Liver (tissue), 9 donors: Measurements from ENCODE around the gene ITPK1. TPM values are rescaled to one million over a fixed set of nuclear protein-coding genes. Genes with fewer than 3 reads are reported as not detected.
"Not testable (repeated sequence)": the region's sequence is repeated elsewhere in the genome, so short reads cannot be mapped to it uniquely, and the experiment has no call there.

Source experiments
- DNase-seq: peaks from one replicate; pipeline ENCODE4 v3.0.0-alpha.2; 2017; ENCODE audit warnings: low spot score
- H3K27ac ChIP-seq, 2 donors: one replicate each; pipeline ENCODE4 v1.7.0; 2013; ENCODE audit warnings: inconsistent platforms in 2 of 2, low read length in 2 of 2, control low read depth in 1 of 2, low read depth in 1 of 2, mild to moderate bottlenecking in 1 of 2
- H3K27me3 ChIP-seq, 4 donors: one replicate each; pipeline versions ENCODE4 v1.6.1 to v1.7.0; 2013; ENCODE audit warnings: low read length in 3 of 4, inconsistent platforms in 1 of 4, mild to moderate bottlenecking in 1 of 4, moderate library complexity in 1 of 4; ENCODE audit not compliant: control insufficient read depth in 4 of 4, insufficient read depth in 4 of 4
- H3K36me3 ChIP-seq, 4 donors: one replicate each; pipeline versions ENCODE4 v1.6.1 to v1.7.0; 2013; ENCODE audit warnings: low read length in 3 of 4, mild to moderate bottlenecking in 3 of 4, low read depth in 1 of 4, moderate library complexity in 1 of 4; ENCODE audit not compliant: control insufficient read depth in 4 of 4, insufficient read depth in 3 of 4
- H3K4me1 ChIP-seq, 4 donors: one replicate each; pipeline versions ENCODE4 v1.6.1 to v1.7.0; 2013; ENCODE audit warnings: low read length in 3 of 4, mild to moderate bottlenecking in 3 of 4, moderate library complexity in 1 of 4; ENCODE audit not compliant: control insufficient read depth in 4 of 4, insufficient read depth in 4 of 4
- H3K4me3 ChIP-seq, 3 donors: one replicate each; pipeline versions ENCODE4 v1.6.1 to v1.7.0; 2013; ENCODE audit warnings: low read length in 3 of 3, control low read depth in 1 of 3, low read depth in 1 of 3, mild to moderate bottlenecking in 1 of 3
- H3K9ac ChIP-seq, 2 donors: one replicate each; pipeline ENCODE4 v1.7.0; 2013; ENCODE audit warnings: low read length in 2 of 2, mild to moderate bottlenecking in 2 of 2, moderate library complexity in 2 of 2, control low read depth in 1 of 2, low read depth in 1 of 2
- H3K9me3 ChIP-seq, 4 donors: one replicate each; pipeline versions ENCODE4 v1.6.1 to v1.7.0; 2013; ENCODE audit warnings: low read length in 3 of 4; ENCODE audit not compliant: control insufficient read depth in 4 of 4
- ATF3 ChIP-seq: IDR thresholded peaks from 2 replicates; pipeline ENCODE4 v1.6.1; 2016; ENCODE audit warnings: antibody characterized with exemption
- CTCF ChIP-seq: fragments of 150-350 bp; IDR thresholded peaks from 2 replicates; pipeline ENCODE4 v1.5.1; 2017; ENCODE audit warnings: improper control_type of control experiment, low read depth, low read length; ENCODE audit not compliant: missing input control
- EGR1 ChIP-seq, 2 donors: IDR thresholded peaks; 2 replicates each; pipeline ENCODE4 v1.6.1; 2016 to 2018; ENCODE audit warnings: antibody characterized with exemption in 2 of 2, low read depth in 2 of 2
- FOXA1 ChIP-seq: IDR thresholded peaks from 2 replicates; pipeline ENCODE4 v1.6.1; 2016; ENCODE audit warnings: antibody characterized with exemption
- FOXA2 ChIP-seq: IDR thresholded peaks from 2 replicates; pipeline ENCODE4 v1.6.1; 2016; ENCODE audit warnings: antibody characterized with exemption
- GABPA ChIP-seq, 2 donors: IDR thresholded peaks in 1 of 2; conservative IDR thresholded peaks in 1 of 2; 2 replicates each; pipeline ENCODE4 v1.6.1; 2016; ENCODE audit warnings: antibody characterized with exemption in 2 of 2, mild to moderate bottlenecking in 1 of 2, moderate library complexity in 1 of 2
- HNF4A ChIP-seq, 2 donors: conservative IDR thresholded peaks; 2 replicates each; pipeline ENCODE4 v1.6.1; 2016; ENCODE audit warnings: antibody characterized with exemption in 2 of 2, mild to moderate bottlenecking in 2 of 2
- HNF4G ChIP-seq: IDR thresholded peaks from 2 replicates; pipeline ENCODE4 v1.6.1; 2016; ENCODE audit warnings: antibody characterized with exemption
- JUND ChIP-seq, 2 donors: IDR thresholded peaks; 2 replicates each; pipeline ENCODE4 v1.6.1; 2016; ENCODE audit warnings: antibody characterized with exemption in 2 of 2
- MAX ChIP-seq: IDR thresholded peaks from 2 replicates; pipeline ENCODE4 v1.6.1; 2016; ENCODE audit warnings: antibody characterized with exemption
- NR2F2 ChIP-seq: IDR thresholded peaks from 2 replicates; pipeline ENCODE4 v1.6.1; 2016; ENCODE audit warnings: antibody characterized with exemption
- RAD21 ChIP-seq, 2 donors: IDR thresholded peaks; 2 replicates each; pipeline ENCODE4 v1.6.1; 2016; ENCODE audit warnings: antibody characterized with exemption in 2 of 2, mild to moderate bottlenecking in 2 of 2
- REST ChIP-seq: IDR thresholded peaks from 2 replicates; pipeline ENCODE4 v1.6.1; 2016; ENCODE audit warnings: antibody characterized with exemption, mild to moderate bottlenecking
- RXRA ChIP-seq, 2 donors: IDR thresholded peaks; 2 replicates each; pipeline ENCODE4 v1.6.1; 2017 to 2018; ENCODE audit warnings: antibody characterized with exemption in 2 of 2, mild to moderate bottlenecking in 1 of 2
- SP1 ChIP-seq: IDR thresholded peaks from 2 replicates; pipeline ENCODE4 v1.6.1; 2018; ENCODE audit warnings: antibody characterized with exemption, mild to moderate bottlenecking
- TAF1 ChIP-seq: conservative IDR thresholded peaks from 2 replicates; pipeline ENCODE4 v1.6.1; 2016; ENCODE audit warnings: antibody characterized with exemption, mild to moderate bottlenecking
- YY1 ChIP-seq: IDR thresholded peaks from 2 replicates; pipeline ENCODE4 v1.6.1; 2016; ENCODE audit warnings: antibody characterized with exemption, mild to moderate bottlenecking
- ZBTB33 ChIP-seq: IDR thresholded peaks from 2 replicates; pipeline ENCODE4 v1.6.1; 2016; ENCODE audit warnings: antibody characterized with exemption
- WGBS: extraction: QIAGEN DNeasy Blood & Tissue Kit; methylation state at CpG from one replicate; pipeline ENCODE4 v1.1.7; 2013; 5-methylcytosine and 5-hydroxymethylcytosine counted together
- polyA plus RNA-seq, 2 donors: library from polyadenylated mRNA; stranded (reverse) in 1 of 2; unstranded in 1 of 2; fragments of 200-250 nt in 1 of 2; fragments of >200 nt in 1 of 2; fragmentation: Nextera tagmentation in 1 of 2; extraction: Ambion mirVana in 1 of 2; gene quantifications; one replicate each; pipeline versions ENCODE4 v1.2.1 to v1.2.3, GENCODE V29; 2013 to 2015
- total RNA-seq, 2 donors: library from RNA; depleted of rRNA; stranded (reverse); fragments of >200 nt; gene quantifications; one replicate each; pipeline ENCODE4 v1.2.3, GENCODE V29; 2014
- donor health status: healthy.
- donor health status: healthy.
- donor health status: healthy.
- donor health status: healthy.
- donor health status: healthy.

The ITPK1 gene
- total and polyA plus RNA-seq, 4 donors = 9.0 to 41.2 (median 20.4) TPM

GRCh38 chr14:93132472-93133065 lies 16.8 kb upstream of the ITPK1 start:
- H3K27me3 ChIP-seq = no peaks in the 10 kb centered on the region
- no peaks in the 10 kb centered on the region for H3K36me3 ChIP-seq
- H3K4me1 ChIP-seq = peaks cover 9 to 55% (median 40%) of the 10 kb centered on the region in 4 donors
- no peak overlapping the region for H3K9ac ChIP-seq
- no peaks in the 10 kb centered on the region for H3K9me3 ChIP-seq
- TF ChIP-seq MAX (peak; percentile 40), CTCF (peak; percentile 63), FOXA2 (peak; percentile 37), RAD21 (IDR thresholded peaks at IDR 0.05) (peak; percentile 81 to 83), YY1 (no peak), ZBTB33 (peak; percentile 11), REST (peak; percentile 64), HNF4A (conservative IDR thresholded peaks at IDR 0.05) (peak; percentile 66 to 80), JUND (IDR thresholded peaks at IDR 0.05) (peak; percentile 31 to 59), SP1 (peak; percentile 86), EGR1 (IDR thresholded peaks at IDR 0.05; ENCODE audit: low read depth in 2 of 2) (no peak), GABPA (IDR thresholded peaks at IDR 0.05 in 1 of 2, conservative IDR thresholded peaks at IDR 0.05 in 1 of 2) (no peak), NR2F2 (peak; percentile 96), ATF3 (no peak), HNF4G (peak; percentile 43), RXRA (IDR thresholded peaks at IDR 0.05) (peak; percentile 96 to 98), FOXA1 (no peak), TAF1 (no peak)
- H3K27ac ChIP-seq = peak overlapping the region; percentile 53 to 68
- H3K4me3 ChIP-seq = no peak overlapping the region
- 49% methylated on average over 8 of the region's 8 CpGs for WGBS
- peak; percentile 40 for DNase-seq

- DNase-seq, H3K4me3 ChIP-seq, H3K36me3 ChIP-seq, H3K9ac ChIP-seq, H3K9me3 ChIP-seq, H3K27ac ChIP-seq, H3K27me3 ChIP-seq: not testable (repeated sequence)
- H3K4me1 ChIP-seq = peaks cover 7 to 47% (median 33%) of the 10 kb centered on the region in 4 donors
- 81% methylated on average over 5 of the region's 5 CpGs for WGBS
Observed at GRCh38 chr14:93131257-93131820, 15.6 kb upstream of the ITPK1 start.
